T-helper 2 cell (primary cell): Measurements from ENCODE around the gene TMC1.

ENCODE experiments used
- DNase-seq, 5 experiments: peaks; one replicate each; pipeline versions ENCODE4 v3.0.0 to v3.0.0-alpha.2; 2012 to 2022

TMC1 gene

DNA sequence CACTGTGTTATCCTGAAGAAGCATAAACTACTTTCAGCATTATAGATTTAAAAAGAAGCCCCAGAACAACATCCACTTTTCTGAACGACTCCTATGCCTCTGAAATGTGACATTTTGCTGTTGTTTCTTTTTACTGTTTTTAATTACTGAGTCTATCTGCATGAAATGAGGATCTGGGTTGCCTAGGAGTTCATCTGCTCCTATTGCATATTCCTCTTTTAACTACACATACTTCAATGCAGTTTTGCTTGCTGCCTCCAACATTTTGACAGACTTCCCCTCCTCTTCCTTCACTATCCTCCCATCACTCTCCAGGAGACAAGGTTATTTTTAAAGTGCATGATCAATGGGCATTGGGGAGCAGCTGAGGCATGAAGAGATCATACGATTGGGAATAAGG is 164.5 kb downstream of the TMC1 start:
- DNase-seq: no peak

DNA sequence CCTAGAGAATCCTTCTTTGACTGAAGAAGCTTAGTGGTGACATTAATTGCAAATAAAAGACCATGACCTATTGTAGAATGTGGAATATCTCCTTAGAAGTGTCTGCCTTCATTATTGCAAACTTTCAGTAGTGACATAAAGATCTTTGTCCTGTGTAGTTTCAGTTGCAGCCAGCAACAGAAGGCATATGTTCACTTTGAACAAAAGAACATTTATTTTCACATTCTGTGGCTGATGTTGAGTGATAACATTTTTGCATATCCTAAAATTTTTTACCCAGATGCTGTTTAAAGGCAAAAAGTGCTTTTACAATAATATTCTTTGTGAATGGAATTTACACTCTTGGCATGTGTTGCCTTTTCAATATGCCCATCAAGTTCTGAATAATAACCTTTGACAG is 165.9 kb downstream of the TMC1 start:
- DNase-seq: no peak

DNA sequence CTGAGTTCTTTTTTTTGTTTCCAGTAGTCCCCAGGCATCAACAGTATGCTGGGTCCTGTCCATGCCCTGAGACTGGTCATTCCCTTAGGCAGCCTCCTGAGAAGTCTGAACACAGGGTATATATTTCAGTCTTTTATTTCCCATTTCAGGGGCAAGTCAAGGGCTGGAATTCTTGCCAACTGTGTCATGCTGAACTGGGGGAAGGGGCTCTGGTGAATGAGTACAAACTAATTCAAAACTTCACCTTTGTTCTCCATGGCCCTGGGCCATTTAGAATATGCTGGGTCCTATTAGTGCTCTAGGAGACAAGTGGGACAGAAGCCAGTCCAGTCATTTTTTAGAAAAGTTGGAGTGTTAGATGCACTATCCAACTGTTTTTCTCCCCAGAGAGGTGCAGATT is 170.3 kb downstream of the TMC1 start:
- no peak for DNase-seq

DNA sequence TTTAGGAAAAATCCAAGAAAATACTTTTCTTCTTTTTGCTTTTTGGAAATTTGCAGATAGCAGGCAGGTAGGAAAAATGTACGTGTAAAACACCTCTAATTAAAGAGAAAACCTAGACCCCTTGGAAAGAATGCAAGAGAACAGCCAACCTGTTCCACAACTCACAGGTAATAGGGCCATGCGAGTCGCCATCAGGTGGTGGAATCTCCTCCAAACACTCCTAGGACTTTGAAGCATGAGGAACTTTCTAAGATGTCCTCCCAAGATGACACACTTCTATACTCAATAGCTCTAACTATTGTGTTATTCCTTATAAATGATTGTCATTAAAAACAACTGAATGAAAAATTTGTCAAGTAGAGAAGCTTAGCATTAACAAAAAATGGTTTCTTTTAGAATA is 174.0 kb downstream of the TMC1 start:
- no peak for DNase-seq

DNA sequence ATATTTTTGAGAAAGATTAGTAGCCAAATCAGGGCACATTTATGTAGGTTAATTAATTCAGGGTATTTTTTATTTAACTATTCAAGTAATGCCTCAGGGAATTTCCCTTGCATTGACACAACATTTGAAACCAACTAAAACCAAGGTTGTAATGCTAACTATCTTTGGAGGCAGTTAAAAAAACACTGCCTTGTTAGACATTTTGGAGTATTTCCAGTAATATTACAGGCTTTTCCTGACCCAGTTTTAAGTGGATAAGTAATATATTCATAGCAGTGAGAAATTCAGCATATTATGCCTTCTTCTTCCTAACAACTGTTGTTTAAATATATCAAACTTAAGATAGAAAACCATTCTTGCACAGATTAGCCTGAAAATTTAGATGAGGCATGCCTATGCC is 175.1 kb downstream of the TMC1 start:
- DNase-seq: no peak

DNA sequence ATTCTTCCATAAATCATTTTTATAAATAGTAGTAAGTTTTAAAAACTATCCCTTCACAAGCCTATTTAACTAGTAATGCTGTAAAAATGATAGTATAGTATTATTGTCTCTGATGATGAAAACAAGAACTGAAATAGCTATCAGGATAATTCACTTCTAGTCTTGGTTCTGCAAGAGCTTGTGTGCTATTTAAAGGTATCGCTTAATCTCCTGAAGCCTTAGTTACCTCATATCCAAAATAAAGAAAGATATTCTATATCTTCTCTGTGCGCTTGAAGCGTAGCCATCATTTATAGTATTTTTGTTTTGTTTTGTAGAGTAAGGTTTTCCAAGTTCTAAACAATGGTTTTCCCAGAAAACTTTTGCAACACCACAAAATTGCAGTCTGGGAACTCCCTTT is 180.1 kb downstream of the TMC1 start:
- DNase-seq: no peak

DNA sequence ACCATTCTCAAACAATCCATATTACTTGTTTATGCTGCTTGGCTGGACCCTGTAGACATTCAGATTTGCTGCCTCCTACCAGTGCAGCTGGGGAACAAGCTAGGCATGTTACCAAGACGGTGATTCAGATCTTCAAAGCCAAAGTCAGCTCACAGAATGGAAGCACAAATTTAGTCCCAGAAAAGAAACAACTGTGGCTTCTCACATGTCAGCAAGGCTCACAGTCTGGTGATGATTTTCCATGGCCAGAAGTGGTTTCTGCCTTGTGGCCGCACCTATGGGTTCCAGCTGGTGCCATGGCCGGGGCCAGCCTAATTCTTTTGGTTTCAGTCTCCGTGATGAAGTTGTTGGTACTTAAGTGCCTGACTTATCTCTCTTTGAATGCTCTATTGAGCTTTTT is 182.2 kb downstream of the TMC1 start:
- DNase-seq: no peak

DNA sequence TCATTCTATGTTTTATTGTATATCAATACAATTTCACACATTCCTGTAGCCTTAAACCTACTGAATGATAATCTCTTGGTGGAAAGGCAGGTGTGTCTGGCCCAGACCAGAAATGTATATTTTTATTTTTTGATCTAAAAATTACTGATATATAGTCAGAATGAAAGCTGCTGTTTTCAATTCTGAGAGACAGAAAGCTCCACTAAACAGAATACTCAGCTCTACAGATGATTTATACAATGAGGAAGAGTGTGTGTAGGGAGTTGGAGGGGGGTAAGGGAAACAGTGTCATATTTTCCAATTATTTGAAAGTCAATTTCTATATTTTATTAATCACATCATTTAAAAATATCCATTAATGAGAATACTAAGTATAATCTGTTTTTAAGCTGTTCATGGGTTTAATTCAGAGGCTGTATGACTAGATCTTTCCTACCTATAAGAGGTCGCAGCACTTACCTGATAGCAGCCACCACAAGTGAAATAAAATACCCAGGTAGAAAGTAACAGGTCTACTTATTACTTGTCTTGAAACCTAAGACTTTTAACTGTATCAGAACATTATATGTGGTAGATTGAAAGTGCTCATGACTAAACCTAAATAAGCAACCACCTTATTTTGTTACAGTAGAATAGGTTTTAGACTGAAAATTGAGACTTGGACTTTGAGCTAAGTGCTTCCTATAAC is 183.4 kb downstream of the TMC1 start:
- DNase-seq: no peak

DNA sequence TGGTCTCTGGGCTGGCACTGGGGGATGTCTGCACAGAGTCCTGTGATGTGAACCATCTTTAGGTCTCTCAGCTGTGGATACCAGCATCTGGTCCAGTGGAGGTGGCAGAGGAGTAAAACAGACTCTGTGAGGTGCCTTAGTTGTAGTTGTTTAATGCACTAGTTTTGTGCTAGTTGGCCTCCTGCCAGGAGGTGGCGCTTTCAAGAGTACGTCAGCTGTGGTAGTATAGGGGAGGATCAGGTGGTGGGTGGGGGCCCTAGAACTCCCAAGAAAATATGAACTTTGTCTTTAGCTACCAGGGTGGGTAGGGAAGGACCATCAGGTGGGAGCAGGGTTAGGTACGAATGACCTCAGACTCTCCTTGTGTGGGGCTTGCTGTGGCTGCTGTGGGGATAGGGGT is 197.1 kb downstream of the TMC1 start:
- no peak for DNase-seq

DNA sequence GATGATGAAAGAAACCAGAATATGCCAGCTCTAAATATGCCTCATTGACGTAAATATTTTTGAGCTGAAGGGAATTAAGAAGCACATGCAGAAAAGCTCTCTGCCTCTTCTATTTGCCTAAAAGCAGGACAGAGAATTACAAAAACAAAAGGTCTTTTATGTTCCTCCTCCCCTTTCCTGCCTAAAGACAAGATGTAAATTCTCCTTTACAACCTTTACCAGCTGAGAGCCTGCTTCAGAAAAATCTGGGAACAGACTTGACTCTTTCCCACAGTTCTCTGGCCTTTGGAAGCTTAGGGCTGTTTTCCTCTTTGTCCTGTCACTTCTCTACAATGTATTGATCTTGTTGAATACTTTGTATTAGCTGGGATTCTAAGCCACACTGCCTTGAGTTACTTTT is 199.7 kb downstream of the TMC1 start:
- no peak for DNase-seq

DNA sequence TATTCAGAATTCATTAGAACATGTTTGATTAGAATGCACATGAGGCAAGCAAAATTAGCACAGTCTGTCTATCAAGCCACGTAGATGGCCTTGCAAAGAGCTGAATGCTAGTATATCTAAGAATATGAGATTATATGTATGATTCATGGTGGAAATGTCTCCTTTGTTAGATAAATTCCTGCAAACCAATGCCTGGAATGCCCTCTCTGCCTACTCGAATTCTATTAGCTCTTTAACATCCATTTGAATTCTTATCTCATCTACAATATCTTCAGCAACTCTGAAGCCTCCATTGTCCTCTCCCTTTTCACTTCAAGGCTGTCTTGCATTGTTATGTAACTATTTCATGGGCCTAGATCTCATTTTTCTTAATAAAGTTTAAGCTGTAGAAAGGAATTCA is 205.5 kb downstream of the TMC1 start:
- no peak for DNase-seq

DNA sequence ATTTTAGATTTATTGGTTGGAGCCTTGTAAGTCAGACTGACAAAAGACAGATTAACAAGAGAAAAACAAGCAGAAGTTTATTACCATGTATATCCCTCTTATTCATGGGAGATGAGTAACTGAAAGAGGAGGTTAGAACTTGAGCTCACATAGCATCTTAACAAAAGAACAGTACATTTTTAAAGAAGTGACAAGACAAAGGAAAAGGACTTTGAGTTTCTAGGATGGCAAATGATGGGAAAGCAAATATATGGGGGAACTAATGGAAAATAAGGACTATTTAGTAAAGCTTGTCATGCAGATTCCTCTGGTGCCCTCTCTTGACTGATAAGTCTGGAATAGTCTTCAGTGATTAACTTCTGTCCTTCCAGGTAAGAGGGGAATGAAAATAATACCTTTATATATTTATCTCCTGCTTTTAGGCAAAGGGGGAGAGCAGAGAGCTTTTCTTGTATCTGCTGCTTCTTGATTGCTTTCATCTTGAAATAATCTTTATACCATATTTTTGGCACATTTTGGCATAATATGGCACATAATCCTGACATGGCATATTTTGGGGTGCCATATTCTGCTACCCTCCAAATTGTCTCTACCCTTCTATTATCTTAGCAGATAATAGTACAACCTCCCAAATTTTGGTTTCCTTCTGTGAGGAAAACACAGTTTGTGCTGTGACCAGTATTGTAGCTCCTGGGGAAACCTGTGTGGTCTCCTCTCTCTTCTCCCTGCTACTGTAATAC is 206.8 kb downstream of the TMC1 start:
- no peak for DNase-seq

DNA sequence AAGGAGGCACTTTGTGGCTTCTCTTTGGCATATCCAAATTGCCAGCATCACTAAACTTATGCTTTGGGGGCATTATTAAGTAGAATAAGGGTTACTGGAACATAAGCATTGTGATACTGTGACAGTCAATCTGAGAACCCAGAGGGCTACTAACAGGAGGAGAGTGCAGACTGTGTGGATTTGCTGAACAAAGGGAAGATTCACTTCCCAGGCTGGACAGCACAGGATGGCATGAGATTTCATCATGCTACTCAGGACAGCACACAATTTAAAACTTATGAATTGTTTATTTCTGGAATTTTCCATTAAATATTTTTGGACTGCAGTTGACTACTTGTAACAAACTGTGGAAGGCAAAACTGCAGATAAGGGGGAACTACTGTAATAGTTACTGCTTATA is 212.5 kb downstream of the TMC1 start:
- no peak for DNase-seq

DNA sequence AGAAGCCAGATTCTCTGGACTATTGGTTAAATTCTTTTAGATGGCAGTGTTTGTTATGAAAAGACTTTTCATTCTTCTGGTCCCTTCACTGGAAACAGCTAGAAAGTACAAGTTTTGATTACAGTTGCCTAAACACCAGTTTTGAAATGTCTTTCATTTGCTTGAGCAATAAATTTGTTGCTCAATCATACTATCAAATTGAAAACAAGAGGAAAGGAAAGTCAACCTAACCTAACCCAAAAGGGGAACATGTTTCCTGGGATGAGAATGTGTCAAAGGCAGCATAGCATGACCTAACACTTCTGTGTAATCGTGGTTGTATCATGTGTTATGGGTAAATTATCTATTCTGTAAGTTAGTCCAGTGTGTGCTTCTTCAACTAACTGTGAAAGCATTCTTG is 213.2 kb downstream of the TMC1 start:
- no peak for DNase-seq

DNA sequence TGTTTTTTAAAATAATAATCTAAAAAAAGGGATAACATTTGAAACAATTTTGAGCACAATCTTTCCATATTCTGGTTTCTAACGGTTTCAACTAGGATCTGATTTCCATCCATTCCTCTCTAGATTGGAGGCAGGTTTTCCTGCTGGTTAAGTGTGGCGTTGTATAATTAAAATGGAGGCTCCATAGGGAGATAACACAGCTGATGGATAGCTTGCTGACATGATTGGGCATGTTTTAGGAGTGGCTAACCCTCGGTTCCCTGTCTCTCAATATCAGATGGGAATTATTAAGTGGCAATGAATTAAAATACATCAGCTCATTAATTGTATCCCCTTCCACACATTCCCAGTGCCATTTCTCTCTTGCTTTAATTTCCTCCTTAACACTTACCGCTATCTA is 222.4 kb downstream of the TMC1 start:
- DNase-seq: no peak

DNA sequence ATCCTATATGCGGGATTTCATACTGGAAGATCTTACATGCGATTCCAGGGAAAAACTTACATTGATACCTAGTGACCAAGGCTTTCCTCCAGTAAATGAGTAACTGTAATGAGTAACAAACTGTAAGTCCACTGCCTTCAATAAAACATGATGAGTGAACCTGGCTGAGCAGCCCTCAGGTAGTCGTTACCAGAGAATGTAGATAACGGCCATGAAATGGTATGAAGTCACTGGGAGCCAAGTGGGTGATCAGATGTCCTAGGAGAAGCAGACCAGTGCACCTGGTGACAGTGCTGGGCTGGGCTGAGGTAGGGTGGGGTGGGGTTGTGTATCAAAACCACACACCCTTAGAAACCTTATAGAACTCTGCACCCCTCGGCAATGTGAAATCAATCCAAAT is 227.9 kb downstream of the TMC1 start:
- DNase-seq: no peak

DNA sequence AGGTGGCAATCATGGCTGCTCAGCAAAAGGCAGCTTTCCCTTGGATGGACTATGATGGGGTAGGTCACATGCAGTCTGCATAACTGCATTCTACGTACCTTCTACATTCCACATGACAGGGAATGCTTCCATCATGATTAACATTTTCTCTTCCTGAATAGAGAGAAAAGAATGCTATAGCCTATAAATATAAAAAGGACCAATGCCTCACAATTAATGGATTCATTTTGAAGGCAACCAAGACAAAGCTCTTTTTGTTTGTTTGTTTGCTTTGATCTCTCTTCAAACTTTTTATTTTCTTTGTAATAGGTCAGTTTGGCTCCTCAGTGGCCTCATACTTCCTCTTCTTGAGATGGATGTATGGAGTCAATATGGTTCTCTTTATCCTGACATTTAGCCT is 230.1 kb downstream of the TMC1 start:
- DNase-seq: no peak

DNA sequence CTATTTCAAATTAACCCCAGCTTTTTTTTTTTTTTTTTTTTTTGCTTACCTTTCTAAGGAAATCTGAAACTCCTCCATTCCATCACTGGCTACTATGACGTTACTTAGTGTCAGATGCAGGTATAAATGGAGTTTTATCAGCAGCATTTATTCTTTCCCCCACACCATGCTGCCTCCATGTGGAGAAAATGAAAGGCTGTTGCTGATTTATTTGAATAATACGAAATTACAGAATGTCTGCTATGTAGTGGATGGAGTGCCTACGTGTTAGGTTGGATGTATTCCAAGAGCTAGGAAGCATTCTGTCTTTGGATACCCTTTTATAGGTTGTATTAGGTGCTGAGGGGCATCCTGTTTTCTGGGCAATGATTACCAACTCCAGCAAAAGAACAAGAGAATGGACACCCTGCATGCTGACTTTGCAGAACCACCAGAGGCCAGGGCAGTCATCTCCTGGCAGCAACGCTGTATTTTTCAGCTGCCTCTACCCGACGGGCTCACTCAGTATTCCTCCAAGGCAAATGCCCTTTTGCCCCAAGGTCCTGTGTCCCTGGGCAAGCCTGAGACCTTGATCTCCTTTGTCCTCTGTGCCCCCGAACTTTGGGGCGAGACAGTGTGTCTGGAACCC is 232.0 kb downstream of the TMC1 start:
- DNase-seq: no peak

DNA sequence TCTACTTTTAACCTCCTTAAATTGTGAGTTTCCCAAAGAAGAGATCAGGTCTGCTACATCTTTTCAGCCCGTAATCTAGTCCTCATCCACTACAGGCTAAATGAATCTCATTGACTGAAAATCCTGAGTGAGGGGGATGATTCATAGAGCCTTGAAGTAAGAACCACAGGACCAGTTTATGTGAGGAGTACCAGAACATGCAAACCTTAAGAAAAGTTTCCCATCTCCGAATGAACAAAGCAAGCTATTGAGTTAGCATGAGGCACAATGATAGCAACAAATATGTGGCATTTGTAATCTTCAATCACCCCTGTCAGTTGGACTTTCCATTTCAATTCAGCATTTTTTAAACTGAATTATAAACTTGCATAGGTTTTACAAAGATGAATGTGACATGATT is 234.4 kb downstream of the TMC1 start:
- no peak for DNase-seq

DNA sequence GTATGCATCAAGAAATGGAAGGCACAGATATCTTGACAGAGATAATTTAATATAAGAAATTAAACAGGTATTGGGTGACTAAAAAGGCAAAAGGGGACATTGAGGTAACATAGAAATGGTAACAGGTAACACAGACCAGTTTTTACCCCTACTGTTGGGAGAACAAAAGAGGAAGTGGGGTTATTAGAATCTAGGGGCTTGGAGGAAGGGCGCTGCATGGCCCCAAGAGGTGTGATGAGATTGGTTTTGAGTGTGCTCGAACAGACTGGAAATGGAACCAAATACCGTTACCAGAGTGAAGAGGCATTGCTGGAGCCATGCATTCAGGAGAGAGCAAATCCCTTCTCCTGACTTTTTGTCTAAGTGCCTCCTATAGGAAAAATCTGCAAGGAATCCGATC is 237.5 kb downstream of the TMC1 start:
- DNase-seq: no peak

DNA sequence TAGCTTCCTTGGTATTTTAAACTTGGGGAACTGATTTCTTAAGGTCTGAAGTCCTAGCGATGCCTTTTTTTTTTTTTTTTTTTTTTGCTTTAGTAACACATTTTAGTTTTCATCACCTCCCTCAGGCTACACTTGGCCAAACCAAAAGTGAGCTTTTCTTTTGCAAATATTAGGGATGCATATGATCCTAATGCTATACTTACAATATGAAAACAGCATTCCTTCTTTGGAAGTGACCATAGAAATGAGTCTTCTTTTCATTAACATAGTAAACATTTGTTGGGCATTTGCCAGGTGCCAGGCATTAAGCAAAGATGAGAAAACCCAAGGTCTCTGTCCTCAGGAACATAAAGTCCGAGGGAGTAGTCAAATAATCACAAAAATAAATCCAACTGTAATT is 241.6 kb downstream of the TMC1 start:
- no peak for DNase-seq

DNA sequence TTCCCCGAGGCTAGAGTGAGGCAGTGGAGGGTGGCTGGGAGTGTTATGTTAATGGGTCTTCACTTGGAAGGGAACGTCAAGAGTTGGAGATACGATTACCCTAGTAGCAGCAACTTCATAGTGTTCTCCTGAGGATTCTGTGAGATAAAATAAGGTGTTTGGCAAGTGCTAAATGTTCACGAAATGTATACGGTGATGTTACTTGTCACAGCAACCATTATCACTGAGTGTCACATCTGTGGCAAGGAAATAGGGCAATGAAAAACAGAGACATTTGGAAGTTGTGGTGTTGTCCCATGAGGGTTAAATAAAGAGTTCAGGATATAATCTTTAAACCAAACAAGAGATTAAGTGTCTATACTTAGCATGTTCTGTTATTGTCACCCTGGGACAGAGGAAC is 248.1 kb downstream of the TMC1 start:
- no peak for DNase-seq

DNA sequence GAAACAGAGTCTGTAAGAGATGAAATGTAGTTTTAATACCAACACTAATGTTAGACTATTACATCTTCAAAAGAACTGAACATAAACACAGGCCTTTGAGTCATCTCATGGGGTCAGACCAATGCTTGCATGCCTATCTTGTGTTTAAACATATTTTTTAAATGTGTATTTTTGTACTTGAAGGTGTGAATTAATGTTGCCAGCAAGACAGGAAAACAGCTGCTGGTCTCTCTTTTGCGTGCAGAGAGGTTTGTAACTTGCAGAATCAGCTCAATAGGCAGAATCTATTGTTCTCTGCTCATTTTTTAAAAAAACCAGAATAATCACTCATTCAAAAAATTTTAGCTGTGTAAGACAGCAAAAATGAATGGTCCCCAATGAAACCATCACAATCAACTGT is 251.3 kb downstream of the TMC1 start:
- DNase-seq: no peak

DNA sequence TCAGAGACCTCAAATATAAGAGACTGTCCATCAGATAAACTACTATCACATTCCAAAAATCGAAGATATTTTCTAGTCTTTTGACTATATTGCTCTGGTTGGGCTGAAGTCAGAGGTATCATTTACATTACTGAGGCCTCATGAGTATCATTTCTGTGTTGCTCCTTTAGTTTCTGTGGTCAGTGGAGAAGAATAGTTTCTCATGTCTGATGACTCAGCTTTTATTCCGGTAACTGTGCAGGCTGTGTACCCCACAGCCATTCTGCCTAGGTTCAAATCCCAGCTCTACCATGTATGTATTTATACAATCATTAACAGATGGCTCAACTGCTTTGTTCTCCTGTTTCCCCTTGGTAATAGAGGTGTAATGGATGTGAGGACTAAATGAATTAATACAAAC is 252.2 kb downstream of the TMC1 start:
- no peak for DNase-seq

DNA sequence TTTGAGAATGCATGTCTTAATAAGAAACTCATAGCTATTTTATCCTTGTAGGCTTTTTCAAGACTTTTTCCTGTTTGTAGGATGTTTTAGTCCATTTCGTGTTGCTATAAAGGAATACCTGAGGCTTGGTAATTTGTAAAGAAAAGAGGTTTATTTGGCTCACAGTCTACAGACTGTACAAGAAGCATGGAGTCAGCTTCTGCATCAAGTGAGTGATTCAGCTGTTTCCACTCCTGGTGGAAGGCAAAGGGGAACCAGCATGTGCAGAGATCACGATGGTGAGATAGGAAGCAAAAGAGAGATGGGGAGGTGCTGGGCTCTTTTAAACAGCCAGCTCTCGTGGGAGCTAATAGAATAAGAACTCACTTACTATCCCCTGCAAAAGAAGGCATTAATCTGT is 254.2 kb downstream of the TMC1 start:
- DNase-seq: no peak
